ENCODE data around the gene MDH2.
"Not testable (repeated sequence)": the region's sequence is repeated elsewhere in the genome, so short reads cannot be mapped to it uniquely, and the experiment has no call there.

DNA sequence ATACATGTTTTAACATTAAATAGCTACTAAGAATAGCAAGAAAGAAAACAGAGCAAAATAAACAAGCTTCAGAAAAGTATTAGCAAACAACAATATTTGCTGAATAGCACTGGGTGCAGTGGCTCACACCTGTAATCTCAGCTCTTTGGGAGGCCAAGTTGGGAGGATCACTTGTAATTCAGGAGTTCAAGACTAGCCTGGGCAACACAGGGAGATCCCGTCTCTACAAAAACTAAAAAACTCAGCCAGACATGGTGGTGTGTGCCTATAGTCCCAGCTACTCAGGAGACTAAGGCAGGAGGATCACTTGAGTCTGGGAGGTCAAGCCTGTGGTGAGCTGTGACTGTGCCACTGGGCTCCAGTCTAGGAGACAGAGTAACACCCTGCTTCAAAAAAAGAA is 66.8 kb downstream of the MDH2 start:
- TF ChIP-seq, protein P1, sequence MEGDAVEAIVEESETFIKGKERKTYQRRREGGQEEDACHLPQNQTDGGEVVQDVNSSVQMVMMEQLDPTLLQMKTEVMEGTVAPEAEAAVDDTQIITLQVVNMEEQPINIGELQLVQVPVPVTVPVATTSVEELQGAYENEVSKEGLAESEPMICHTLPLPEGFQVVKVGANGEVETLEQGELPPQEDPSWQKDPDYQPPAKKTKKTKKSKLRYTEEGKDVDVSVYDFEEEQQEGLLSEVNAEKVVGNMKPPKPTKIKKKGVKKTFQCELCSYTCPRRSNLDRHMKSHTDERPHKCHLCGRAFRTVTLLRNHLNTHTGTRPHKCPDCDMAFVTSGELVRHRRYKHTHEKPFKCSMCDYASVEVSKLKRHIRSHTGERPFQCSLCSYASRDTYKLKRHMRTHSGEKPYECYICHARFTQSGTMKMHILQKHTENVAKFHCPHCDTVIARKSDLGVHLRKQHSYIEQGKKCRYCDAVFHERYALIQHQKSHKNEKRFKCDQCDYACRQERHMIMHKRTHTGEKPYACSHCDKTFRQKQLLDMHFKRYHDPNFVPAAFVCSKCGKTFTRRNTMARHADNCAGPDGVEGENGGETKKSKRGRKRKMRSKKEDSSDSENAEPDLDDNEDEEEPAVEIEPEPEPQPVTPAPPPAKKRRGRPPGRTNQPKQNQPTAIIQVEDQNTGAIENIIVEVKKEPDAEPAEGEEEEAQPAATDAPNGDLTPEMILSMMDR (IDR thresholded peaks at IDR 0.05; ENCODE audit: insufficient read depth, low read length, poor library complexity, severe bottlenecking), result not testable (repeated sequence)
- TF ChIP-seq EZH2phosphoT487 (conservative IDR thresholded peaks at IDR 0.05; ENCODE audit: low read length), result not testable (repeated sequence)

Measured in SU-DHL-6 (cell line).